GM23338 (cell line): Measurements from ENCODE around the gene KLF18. TPM values are rescaled to one million over a fixed set of nuclear protein-coding genes. Genes with fewer than 3 reads are reported as not detected.

Source experiments
- ATAC-seq: fragments of 200-7000 bp; cut with Tn5 transposase; 3 replicates; pipeline ENCODE4 v1.9.1; 2020
- DNase-seq: peaks from one replicate; pipeline ENCODE4 v3.0.0-alpha.2; 2015; ENCODE audit warnings: low spot score
- H2AFZ ChIP-seq: fragments of 200-600 bp; sonication (generic); 2 replicates; pipeline ENCODE4 v1.8.0; 2016; ENCODE audit warnings: antibody characterized with exemption, mild to moderate bottlenecking, moderate library complexity
- H3F3A ChIP-seq: fragments of 200-600 bp; sonication (generic); replicated peaks from 2 replicates; pipeline ENCODE4 v1.8.0; 2017; ENCODE audit warnings: antibody characterized with exemption, mixed run types, low read depth
- H3K27ac ChIP-seq: fragments of 200-600 bp; sonication (generic); 2 replicates; pipeline ENCODE4 v1.6.1; 2016; ENCODE audit warnings: low read depth
- H3K27me3 ChIP-seq: fragments of 200-600 bp; sonication (generic); 2 replicates; pipeline ENCODE4 v1.8.0; 2016; ENCODE audit warnings: mild to moderate bottlenecking, mixed run types, moderate library complexity; ENCODE audit not compliant: insufficient read depth
- H3K36me3 ChIP-seq: fragments of 200-600 bp; sonication (generic); 2 replicates; pipeline ENCODE4 v1.8.0; 2016; ENCODE audit warnings: mild to moderate bottlenecking; ENCODE audit not compliant: insufficient read depth
- H3K4me1 ChIP-seq: fragments of 200-600 bp; sonication (generic); 2 replicates; pipeline ENCODE4 v1.8.0; 2016; ENCODE audit warnings: mild to moderate bottlenecking, moderate library complexity; ENCODE audit not compliant: insufficient read depth
- H3K4me2 ChIP-seq: fragments of 200-600 bp; sonication (generic); 2 replicates; pipeline ENCODE4 v1.7.1; 2017; ENCODE audit warnings: mixed run types
- H3K4me3 ChIP-seq: fragments of 200-600 bp; sonication (generic); 2 replicates; pipeline ENCODE4 v1.6.1; 2016; ENCODE audit warnings: mixed run types
- H3K79me2 ChIP-seq: fragments of 200-600 bp; sonication (generic); replicated peaks from 2 replicates; pipeline ENCODE4 v1.8.0; 2017; ENCODE audit warnings: mild to moderate bottlenecking; ENCODE audit not compliant: insufficient read depth
- H3K9me2 ChIP-seq: fragments of 200-600 bp; sonication (generic); 2 replicates; pipeline ENCODE4 v1.8.0; 2017; ENCODE audit not compliant: insufficient read depth
- H4K20me1 ChIP-seq: fragments of 200-600 bp; sonication (generic); replicated peaks from 2 replicates; pipeline ENCODE4 v1.8.0; 2017; ENCODE audit warnings: mild to moderate bottlenecking; ENCODE audit not compliant: insufficient read depth
- H3K27ac Mint-ChIP-seq: 2 replicates; pipeline ENCODE4 v1.8.0; 2020; ENCODE audit warnings: inconsistent platforms, mild to moderate bottlenecking, moderate library complexity, mixed read lengths
- H3K27me3 Mint-ChIP-seq: 3 replicates; pipeline ENCODE4 v1.8.0; 2022; ENCODE audit warnings: low read depth, mild to moderate bottlenecking, moderate library complexity, mixed read lengths, inconsistent platforms; ENCODE audit not compliant: insufficient read depth, poor library complexity
- H3K36me3 Mint-ChIP-seq: 3 replicates; pipeline ENCODE4 v1.8.0; 2021; ENCODE audit warnings: low read depth, mild to moderate bottlenecking, inconsistent platforms, moderate library complexity, mixed read lengths
- H3K4me1 Mint-ChIP-seq: 3 replicates; pipeline ENCODE4 v1.8.0; 2020; ENCODE audit warnings: mild to moderate bottlenecking, inconsistent platforms, mixed read lengths
- H3K4me3 Mint-ChIP-seq: 3 replicates; pipeline ENCODE4 v1.8.0; 2021; ENCODE audit warnings: moderate library complexity, mild to moderate bottlenecking, inconsistent platforms, mixed read lengths
- H3K9me3 Mint-ChIP-seq: 3 replicates; pipeline ENCODE4 v1.8.0; 2020; ENCODE audit warnings: moderate library complexity, mild to moderate bottlenecking, inconsistent platforms, mixed read lengths
- CREB1 ChIP-seq: fragments of 250-450 bp; sonication (Bioruptor Pico); IDR thresholded peaks from 2 replicates; pipeline ENCODE4 v1.5.0; 2020; ENCODE audit warnings: low read depth, mild to moderate bottlenecking, moderate library complexity
- EZH2 ChIP-seq: fragments of 200-600 bp; sonication (generic); IDR thresholded peaks from one replicate; pipeline ENCODE4 v1.8.0; 2017; ENCODE audit warnings: antibody characterized with exemption, mild to moderate bottlenecking, low read depth; ENCODE audit not compliant: unreplicated experiment
- EZH2phosphoT487 ChIP-seq: fragments of 200-600 bp; sonication (generic); IDR thresholded peaks from one replicate; pipeline ENCODE4 v1.8.1; 2018; ENCODE audit warnings: antibody characterized with exemption; ENCODE audit not compliant: unreplicated experiment
- POLR2AphosphoS5 ChIP-seq: IDR thresholded peaks from 2 replicates; pipeline ENCODE4 v1.6.1; 2016; ENCODE audit warnings: antibody characterized with exemption, low read depth
- ZNF114 ChIP-seq: fragments of 250-450 bp; sonication (Bioruptor Pico); IDR thresholded peaks from 2 replicates; pipeline ENCODE4 v1.5.0; 2020; ENCODE audit warnings: mild to moderate bottlenecking, moderate library complexity
- ZNF331 ChIP-seq: fragments of 250-450 bp; sonication (Bioruptor Pico); IDR thresholded peaks from 2 replicates; pipeline ENCODE4 v1.5.0; 2020; ENCODE audit warnings: low read depth, mild to moderate bottlenecking, moderate library complexity
- ZNF462 ChIP-seq: fragments of 250-450 bp; sonication (Bioruptor Pico); IDR thresholded peaks from 2 replicates; pipeline ENCODE4 v1.5.0; 2020; ENCODE audit warnings: mild to moderate bottlenecking, moderate library complexity
- long read RNA-seq: library from polyadenylated mRNA; unstranded; transcript quantifications from one replicate; pipeline ENCODE4 v2.0.0, GENCODE V29; 2020; ENCODE audit not compliant: unreplicated experiment
- polyA plus RNA-seq: library from polyadenylated mRNA; unstranded; fragments of >200 nt; fragmentation: Nextera tagmentation; extraction: Ambion mirVana; gene quantifications from 2 replicates; pipeline ENCODE4 v1.2.1, GENCODE V29; 2016
- total RNA-seq: library from RNA; depleted of rRNA; stranded (reverse); fragments of >200 nt; shearing (Covaris generic); gene quantifications from 2 replicates; pipeline ENCODE4 v1.2.3, GENCODE V29; 2014; rRNA removed

KLF18 gene
- total RNA-seq (0.16 and 0.35 TPM in 2 replicates), polyA plus RNA-seq (not detected in 2 replicates)
- long read RNA-seq: 0 reads

GRCh38 chr1:44141531-44141930 lies at the start of gene KLF18:
KLF18 (minus strand) TSS chr1:44141631; CDS start chr1:44141631, 0 bp downstream.
- Histone ChIP-seq H3K9me2 (peaks cover 12% of the 10 kb centered on the region; the same call in 1 of the 2 replicates), H3K27me3 (no peaks in the 10 kb centered on the region), H3K4me3 (no peak within 1 kb of the TSS), H3K79me2 (no peaks in the 10 kb centered on the region), H3K36me3 (no peaks in the 10 kb centered on the region), H3F3A (no peaks in the 10 kb centered on the region), H4K20me1 (no peaks in the 10 kb centered on the region), H2AFZ (no peak within 1 kb of the TSS), H3K4me2 (no peak within 1 kb of the TSS), H3K4me1 (no peaks in the 10 kb centered on the region), H3K27ac (no peak within 1 kb of the TSS)
- ATAC-seq: no peak
- H3K27me3 Mint-ChIP-seq: peaks cover 5% of the 10 kb centered on the region
- no peak within 1 kb of the TSS for H3K4me3 Mint-ChIP-seq
- H3K36me3 Mint-ChIP-seq: peaks cover 3% of the 10 kb centered on the region; the same call in 2 of the 3 replicates
- DNase-seq: no peak
- H3K9me3 Mint-ChIP-seq: peaks cover 20% of the 10 kb centered on the region
- H3K4me1 Mint-ChIP-seq: no peaks in the 10 kb centered on the region
- TF ChIP-seq ZNF462 (CRISPR knock-in tag) (no peak), CREB1 (CRISPR knock-in tag) (no peak), ZNF114 (no peak), ZNF331 (CRISPR knock-in tag) (no peak), EZH2phosphoT487 (no peak), POLR2AphosphoS5 (no peak), EZH2 (no peak)
- H3K27ac Mint-ChIP-seq: no peak within 1 kb of the TSS
